ENCODE measurements around the gene SLC5A1.

DNA sequence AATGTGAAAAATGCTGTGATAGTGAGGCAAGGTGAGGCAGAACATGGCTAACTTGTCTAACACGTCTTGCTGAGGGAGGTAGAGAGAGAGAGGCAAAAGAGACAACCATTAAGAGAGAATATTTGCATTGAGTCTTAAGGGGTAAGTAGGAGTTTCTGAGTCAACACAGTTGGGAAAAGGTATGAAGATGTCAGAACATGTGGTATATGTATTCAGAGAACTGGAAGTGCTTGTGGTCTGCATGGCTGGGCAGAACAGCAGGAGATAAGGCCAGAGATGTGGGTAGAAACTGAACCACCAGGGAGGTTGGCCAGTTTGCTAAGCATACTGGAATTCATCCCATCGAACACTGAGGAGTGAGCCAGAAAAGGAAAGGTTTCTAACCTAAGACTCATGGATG, 25.0 kb upstream of the SLC5A1 start:
- TF ChIP-seq EZH2 (IDR thresholded peaks at IDR 0.05; ENCODE audit: low read length, unreplicated experiment) (no peak), CTCF (conservative IDR thresholded peaks at IDR 0.05; ENCODE audit: low read depth, low read length) (no peak), EZH2phosphoT487 (IDR thresholded peaks at IDR 0.05; ENCODE audit: borderline replicate concordance, low read length) (no peak)
